NCI-H446 (cell line): ENCODE measurements around the gene DNAJB12.
"Not testable (repeated sequence)": the region's sequence is repeated elsewhere in the genome, so short reads cannot be mapped to it uniquely, and the experiment has no call there.

Experiments used
- DNase-seq, 2 experiments: peaks; one replicate each; lab custom pipeline; 2025; lab: John Stamatoyannopoulos, UW

The DNAJB12 gene

GRCh38 chr10:72353965-72354355, 759 bp downstream of the DNAJB12 start:
- no peak for DNase-seq

DNA sequence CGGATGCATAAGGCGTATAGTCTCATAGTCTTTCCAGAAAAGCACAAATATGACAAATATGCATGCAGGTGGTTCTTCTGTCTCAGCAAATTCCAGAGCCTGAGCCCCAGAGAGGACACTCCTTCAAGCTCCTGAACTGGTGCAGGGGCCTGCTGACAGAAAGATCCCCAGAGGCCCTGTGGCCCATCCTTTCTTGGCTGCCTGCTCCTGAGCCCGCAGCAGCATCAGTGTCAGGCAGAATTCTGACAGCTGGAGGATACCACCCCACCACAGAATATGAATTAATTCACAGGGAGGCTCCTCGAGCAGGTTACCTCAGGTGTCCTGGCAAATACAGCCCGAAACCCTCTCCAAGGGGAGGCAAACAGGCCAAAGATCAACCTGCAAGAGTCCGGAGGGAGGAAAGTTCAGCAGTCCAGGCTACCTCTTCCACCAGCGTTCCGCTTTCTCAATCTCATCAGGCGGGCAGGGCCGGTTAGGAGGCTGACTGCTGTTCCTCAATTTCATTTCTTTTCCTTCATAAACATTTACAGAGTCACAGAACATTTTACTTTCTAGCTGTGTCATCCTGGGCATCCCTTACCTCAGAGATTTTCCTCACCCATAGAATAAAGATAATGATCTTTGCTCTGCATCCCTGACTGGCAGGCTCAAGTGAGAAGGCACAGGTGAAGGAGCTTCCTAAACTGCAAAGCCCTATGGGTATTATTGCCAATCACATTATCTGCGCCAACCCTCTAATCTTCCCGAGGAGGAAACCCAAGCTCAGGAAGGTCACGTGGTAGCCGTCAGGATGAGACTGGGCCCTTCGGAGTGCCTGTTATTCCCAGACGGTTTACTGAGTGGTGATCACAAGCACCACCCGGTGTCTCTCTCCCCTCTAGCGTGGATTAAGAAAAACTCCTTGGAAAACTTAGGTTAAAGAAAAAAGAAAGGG, 1.4 kb downstream of the DNAJB12 start:
- no peak for DNase-seq

- DNase-seq: no peak
Observed at GRCh38 chr10:72351479-72351878, 3.2 kb downstream of the DNAJB12 start.

DNA sequence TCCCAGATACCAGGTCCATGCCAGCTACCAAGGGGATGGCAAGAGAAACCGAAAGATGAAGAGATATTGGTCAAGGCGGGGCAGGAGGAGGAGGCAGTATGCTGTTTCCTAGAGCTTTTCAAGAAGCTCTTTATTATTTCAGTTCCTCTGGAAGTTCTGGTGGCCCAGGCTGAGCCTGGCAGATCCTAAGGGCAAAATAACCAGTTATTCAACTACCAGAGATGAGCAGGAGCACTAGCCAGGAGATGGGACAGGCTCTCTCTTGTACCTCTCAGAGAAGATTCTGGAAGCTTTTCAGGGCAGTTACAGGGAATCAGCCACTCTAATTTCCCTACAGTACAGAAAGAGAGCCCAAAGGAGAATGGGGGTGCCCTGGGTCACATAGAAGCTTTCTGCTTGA, 5.3 kb downstream of the DNAJB12 start:
- no peak for DNase-seq

- no peak for DNase-seq
Observed at GRCh38 chr10:72348282-72348681, 6.4 kb downstream of the DNAJB12 start.

DNA sequence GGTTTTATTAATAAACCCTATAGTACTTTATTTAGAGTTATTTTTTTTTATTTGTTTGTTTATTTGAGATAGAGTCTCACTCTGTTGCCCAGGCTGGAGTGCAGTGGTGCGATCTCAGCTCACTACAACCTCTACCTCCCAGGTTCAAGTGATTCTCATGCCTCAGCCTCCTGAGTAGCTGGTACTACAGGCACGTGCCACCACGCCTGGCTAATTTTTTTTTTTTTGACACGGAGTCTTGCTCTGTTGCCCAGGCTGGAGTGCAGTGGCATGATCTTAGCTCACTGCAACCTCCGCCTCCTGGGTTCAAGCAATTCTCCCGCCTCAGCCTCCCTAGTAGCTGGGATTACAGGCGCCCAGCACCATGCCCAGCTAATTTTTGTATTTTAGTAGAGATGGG, 8.6 kb downstream of the DNAJB12 start:
- not testable (repeated sequence) for DNase-seq

DNA sequence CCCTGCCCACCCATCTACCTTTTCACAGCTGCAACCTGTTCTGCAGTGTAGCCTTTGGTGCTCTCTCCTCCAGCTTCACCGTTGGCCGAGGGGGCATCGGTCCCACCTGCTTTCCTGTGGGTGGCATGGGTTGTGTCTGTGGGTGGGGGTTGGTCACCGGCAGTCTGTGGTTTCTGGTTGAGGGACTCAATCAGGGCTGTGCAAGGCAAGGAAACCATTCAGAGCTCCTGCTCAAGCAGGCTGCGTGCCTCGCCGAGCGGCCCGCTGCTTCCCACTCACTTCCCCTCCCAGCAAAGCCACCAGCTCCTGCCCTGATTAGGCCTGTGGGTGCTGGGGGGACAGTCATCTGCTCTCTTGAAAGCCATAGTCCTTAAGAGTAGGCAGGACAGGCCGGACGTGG, 9.8 kb downstream of the DNAJB12 start:
- no peak for DNase-seq

DNA sequence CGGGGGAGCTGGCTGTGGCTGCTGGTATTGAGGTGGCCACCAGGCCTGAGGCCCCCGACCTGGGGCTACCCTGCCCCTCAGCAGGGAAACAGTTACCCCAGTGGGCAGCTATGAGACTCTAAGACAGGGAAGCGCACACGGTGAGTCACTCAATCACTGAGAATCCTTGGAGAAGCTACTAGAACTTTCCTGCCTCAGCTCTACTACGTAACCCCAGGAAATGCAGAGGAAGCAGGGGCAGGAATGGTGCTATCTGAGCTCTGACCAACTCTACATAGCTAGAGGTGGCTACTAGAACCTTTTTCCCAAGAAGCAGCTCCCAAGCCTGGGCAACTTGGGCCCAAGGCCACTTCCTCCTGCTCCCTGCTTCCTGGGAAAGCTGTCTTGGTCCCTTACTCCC, 11.8 kb downstream of the DNAJB12 start:
- DNase-seq: no peak

- peak in 1 of 2 experiments; percentile 17 for DNase-seq
Observed at GRCh38 chr10:72340510-72341261, 14.0 kb downstream of the DNAJB12 start.

- DNase-seq: no peak
Observed at GRCh38 chr10:72338180-72338579, 16.5 kb downstream of the DNAJB12 start.

- DNase-seq: no peak
Observed at GRCh38 chr10:72337722-72338121, 17.0 kb downstream of the DNAJB12 start.

DNA sequence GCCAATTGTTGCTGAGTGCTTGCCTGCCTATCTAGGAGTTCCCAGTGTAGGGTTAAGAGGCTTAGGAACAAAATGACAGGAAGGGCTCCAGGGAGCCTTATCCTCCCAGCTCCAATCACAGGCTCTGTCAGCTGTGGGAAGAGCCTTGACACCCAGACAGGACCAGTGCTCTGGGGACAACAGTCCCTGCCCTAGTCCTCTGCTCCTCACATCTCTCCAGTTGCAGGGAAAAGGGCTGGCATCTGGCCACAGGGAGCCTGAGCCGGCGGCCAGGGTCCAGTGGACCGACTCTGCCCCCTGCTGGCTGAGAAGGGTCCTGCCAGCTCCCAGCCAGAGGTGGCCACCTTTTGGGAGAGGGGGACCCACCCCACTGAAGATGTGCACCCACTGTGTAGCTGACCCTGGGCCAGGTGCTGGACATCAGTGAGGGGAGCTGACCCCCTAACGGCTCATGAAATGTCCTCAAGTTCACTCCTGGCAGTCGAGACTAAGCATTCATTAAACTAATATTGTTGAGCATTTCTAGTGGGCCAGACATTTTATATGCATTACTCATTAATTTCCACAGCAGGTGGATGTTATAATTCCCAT, 17.6 kb downstream of the DNAJB12 start:
- peak in 1 of 2 experiments; percentile 65 for DNase-seq

- no peak for DNase-seq
Observed at GRCh38 chr10:72336259-72337038, 18.3 kb downstream of the DNAJB12 start.

- no peak for DNase-seq
Observed at GRCh38 chr10:72335394-72336258, 19.1 kb downstream of the DNAJB12 start.

- DNase-seq: no peak
Observed at GRCh38 chr10:72334825-72335393, 19.8 kb downstream of the DNAJB12 start.

DNA sequence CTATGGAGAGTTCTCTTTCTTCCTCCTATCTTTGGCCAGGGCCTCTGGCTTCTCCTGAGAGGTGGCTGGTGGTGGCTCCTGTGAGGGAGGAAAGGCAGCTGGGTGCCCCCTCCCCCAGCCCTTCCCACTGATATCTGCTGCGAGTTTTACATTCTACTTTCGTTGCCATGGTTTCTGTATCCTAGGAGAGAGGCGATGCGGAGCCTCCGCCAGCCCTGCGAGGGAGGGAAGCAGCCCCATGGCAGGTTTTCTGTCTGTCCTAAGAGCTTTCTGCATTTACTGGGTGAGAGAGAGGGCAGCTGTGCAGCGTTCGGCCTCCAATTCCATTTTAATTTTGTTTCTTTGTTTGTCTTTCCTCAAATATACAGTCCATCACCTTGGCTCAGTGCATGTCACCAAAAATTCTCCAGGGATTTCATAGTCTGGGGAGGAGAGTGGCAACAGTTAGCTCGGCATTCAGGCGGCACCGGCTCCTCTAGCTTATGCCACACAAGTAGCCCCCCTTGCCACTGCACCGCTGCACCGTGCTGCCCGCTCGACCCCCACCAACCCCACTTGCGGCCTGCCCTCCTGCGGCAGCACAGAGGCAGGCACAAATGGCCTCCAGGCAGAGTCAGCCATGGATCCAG, 20.4 kb downstream of the DNAJB12 start:
- no peak for DNase-seq

DNA sequence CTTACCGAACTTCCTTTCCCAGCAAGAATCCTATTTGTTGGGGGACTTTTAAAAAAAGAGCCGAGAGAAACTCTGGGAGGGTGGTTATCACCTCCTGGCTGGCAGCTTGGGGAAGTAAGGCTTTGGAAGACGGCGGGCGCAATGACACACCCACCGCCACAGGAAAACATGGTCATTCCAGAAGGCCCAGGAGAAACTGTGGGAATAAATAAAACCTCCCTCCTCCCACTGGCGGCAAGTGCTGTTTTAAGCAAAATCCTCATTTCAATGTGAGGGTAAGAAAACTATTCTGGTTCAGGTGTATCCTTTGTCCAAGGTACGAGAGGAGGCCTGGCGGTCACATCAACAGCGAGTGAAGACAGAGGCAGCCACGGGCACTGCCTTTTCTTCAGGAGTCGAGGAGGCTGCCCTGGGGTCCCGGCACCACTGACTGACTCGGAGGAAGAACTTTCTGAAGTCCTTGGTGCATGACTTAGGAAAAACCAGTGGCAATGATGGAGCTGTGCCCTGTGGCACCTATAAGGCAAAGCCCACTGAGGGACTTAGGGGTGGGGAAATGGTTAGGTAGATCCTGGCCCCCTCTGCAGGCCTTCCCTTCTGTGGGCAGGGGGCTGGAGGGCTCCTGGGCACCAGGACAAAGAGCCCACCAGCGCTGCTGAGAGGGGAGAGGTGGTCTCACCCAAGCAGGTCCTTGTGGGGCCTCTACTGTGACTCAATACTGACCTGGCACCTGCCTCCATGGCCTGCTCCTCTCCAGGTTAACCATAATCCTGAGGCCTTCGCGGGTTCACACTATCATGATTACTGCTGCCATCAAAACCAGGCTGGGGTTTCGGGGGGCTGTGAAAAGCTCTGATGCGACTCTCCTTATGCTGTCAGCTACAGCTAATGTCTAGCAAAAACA, 21.4 kb downstream of the DNAJB12 start:
- no peak for DNase-seq

- DNase-seq: no peak
Observed at GRCh38 chr10:72332423-72333111, 22.2 kb downstream of the DNAJB12 start.
